NCI-H446 treated with DMSO at 0.1 percent for 48 hours (cell line): ENCODE measurements around the gene P2RX6.

Experiments used
- DNase-seq: peaks from one replicate; lab custom pipeline; 2025; lab: John Stamatoyannopoulos, UW

P2RX6 gene

GRCh38 chr22:20979940-20980453 lies 35.0 kb upstream of the P2RX6 start:
- no peak for DNase-seq

DNA sequence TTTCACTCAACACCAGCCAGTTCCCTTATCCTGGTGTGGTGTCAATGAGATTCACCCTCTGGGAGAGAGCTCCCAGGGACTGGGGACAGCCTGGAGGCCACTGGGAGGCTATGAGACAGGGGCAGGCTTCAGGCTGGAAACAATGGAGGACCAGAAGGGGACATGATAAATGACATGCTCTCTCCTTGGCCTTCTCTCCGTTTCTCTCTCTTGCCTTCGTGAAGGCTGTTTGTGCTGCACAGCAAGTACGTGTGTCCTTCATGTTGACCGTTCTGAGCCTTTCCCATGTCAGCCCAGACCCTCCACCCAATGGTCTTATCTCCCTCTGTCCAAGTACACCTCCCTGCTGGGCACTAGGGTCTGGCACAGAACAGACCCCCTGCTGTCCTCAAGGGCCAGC lies 34.4 kb upstream of the P2RX6 start:
- DNase-seq, result no peak

GRCh38 chr22:20980938-20981722 lies 33.8 kb upstream of the P2RX6 start:
- DNase-seq, result no peak

- DNase-seq, result peak; percentile 61
These were observed 33.0 kb upstream of the P2RX6 start, which contains the start of gene LZTR1 for GRCh38 chr22:20981787-20982562. Gene LZTR1, plus strand, starts transcription at chr22:20982297. Its CDS starts 75 bp downstream, at chr22:20982372.

- no peak for DNase-seq
These were observed 32.4 kb upstream of the P2RX6 start for GRCh38 chr22:20982563-20982882.

DNA sequence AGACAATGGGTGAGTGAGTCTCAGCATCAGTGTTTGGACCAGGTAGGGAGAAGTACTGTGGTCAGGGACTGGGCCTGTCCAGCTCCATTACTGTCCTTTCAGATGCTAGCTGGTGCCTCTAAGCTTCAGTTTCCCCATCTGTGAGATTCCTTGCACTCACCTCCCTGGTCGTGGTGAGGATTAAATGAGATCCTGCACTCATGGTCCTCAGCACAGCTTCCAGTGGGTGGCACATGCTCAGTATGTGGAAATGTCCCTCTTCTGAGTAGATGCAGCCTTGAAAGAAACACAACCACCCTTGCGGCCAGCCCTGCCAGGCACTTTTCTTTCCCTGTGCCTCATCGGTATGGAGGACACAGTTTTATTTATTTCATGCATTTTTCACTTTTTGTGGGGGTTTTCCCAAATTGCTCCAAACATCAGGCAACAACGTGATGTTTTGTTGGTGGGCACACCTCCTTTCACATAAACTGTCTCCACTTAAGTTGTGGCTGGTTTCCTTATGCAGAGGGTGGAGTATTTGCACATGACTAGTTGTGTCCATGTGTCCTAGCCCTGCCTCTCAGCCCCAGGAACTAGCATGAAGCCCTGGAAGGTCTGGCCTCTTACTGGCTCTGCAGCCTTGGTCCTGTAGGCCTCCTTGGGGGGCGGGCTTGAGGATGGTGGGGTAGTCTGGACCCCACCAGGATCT lies 31.7 kb upstream of the P2RX6 start:
- DNase-seq, result no peak

DNA sequence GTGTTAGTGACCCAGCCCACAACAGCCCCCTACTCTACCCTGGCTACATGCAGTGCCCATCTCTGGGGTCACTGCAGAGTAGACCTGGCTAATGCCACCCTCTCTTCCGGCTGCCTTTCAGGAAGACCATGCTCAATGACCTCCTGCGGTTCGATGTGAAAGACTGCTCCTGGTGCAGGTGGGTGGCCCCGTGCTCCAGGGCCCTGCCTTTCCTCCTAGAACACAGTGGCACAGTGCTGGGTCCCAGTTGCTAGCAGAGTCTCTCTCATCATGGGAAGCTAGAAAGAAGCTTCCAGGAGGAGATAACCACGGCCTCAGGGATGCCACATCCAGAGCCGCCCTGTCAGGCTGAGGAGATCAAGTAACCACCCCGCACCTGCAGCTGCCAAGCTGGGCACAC lies 29.2 kb upstream of the P2RX6 start:
- no peak for DNase-seq

GRCh38 chr22:20986365-20986764 lies 28.6 kb upstream of the P2RX6 start:
- no peak for DNase-seq

GRCh38 chr22:20987375-20987774 lies 27.6 kb upstream of the P2RX6 start:
- no peak for DNase-seq

- no peak for DNase-seq
These were observed 26.2 kb upstream of the P2RX6 start for GRCh38 chr22:20988573-20989322.

DNA sequence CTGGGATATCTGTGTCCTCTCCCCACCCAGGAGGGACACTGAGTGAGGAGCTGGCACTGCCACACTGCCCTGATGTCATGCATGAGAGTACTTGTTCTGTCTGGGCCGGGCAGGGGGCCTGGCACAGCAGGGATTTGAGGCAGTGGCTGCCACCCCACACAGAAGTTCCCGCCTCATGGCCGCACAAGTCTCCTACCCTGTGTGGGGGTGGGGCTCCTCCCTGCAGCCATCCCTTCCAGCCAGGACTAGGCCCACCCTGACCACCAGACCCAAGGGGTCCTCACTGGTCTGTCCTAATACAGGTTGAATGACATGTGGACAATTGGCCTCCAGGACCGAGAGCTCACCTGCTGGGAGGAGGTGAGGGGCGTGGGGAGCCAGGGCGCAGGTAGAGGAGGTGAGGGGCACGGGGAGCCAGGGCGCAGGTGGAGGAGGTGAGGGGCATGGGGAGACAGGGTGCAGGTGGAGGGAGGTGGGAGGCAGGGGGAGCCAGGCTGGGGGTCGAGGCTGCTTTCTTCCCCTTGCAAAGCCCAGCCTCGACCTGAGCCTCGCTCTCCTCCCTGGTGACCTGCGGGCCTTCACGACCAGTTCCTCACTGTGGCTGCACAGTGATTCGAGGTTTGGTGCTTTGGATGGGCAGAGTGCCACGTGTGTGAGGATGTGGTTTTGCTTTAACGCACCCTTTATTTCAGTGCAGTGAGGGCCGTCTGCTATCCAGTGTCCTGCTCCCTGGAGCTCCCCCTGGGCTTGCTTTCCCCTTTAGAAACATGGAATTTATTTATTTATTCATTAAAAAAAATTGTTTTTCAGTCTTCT lies 25.4 kb upstream of the P2RX6 start:
- no peak for DNase-seq

DNA sequence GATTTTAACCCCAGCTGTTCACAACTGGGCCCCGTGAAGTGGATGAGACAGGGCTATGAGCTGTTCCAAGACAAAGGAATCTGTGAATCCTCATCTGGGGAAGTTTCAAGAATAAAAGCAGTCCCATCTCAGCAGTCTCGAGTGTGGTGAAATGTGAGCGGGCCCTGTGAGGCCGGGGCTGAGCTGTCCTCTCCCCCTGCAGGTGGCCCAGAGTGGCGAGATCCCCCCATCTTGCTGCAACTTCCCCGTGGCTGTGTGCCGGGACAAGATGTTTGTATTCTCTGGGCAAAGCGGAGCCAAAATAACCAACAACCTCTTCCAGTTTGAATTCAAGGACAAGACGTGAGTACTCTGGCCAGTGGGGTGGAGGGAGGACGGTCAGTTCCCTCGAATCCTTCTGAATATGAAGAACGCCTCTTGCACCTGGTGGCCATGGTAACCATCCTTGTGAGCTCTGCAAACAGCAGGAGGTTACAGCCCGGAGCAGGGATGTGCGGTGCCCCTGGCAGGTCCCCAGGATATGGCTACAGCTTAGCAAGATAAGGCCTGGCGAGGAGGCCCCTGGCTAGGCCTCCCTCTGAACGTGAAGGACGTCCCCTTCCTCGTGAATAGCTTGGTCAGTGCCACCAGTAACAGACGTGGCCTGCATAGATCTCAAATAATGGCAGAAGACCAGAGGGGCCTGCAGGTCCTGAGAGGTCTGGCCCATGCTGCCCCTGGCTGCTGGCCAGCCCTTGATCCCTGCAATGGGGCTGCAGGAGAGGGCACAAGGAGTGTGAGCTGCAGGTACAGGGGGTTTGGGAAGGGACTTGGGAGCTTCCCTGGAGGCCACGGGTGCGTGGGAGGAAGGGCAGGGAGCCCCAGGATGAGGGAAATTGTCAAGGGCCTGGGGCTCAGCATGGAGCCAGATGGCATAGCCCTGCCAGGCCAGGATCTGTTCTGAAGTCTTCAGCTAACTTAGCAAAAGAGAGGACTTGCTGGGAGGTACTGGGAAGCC lies 24.5 kb upstream of the P2RX6 start:
- no peak for DNase-seq

GRCh38 chr22:20991252-20992055 lies 23.5 kb upstream of the P2RX6 start:
- no peak for DNase-seq

- no peak for DNase-seq
These were observed 22.9 kb upstream of the P2RX6 start for GRCh38 chr22:20992056-20992442.

GRCh38 chr22:20992456-20993303 lies 22.3 kb upstream of the P2RX6 start:
- DNase-seq, result no peak

- DNase-seq, result no peak
These were observed 21.4 kb upstream of the P2RX6 start for GRCh38 chr22:20993304-20994127.
